HG02870 (cell line): Measurements from ENCODE around the gene FOXS1.

Experiments used
- ATAC-seq: cut with Tn5 transposase; IDR thresholded peaks from one replicate; pipeline ENCODE4 v1.9.1; 2021; ENCODE audit warnings: mild to moderate bottlenecking, moderate library complexity; ENCODE audit not compliant: unreplicated experiment

FOXS1 gene

GRCh38 chr20:31845300-31845863 is at the start of gene FOXS1:
Gene FOXS1 (minus strand): TSS chr20:31845604. CDS start chr20:31845542, 62 bp downstream.
- ATAC-seq: no peak

DNA sequence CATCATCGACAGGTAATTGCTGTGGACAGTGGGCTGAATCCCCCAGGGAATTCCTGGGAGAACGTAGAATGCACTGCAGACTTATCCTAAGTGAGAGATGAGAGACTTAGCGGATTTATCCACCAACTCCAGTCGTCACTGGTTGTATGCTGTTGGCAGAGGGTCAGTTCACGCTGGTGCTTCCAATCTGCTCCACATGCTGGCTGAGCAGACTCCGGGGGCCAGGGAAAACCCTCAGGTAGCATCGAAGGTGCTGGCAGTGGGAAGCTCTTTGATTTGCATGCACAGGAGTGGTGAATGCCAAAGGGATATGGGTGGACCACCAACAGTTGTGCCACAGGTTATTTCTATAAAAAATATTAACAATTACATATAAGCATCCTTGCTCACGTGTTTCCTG is 45.2 kb upstream of the FOXS1 start:
- ATAC-seq: no peak

DNA sequence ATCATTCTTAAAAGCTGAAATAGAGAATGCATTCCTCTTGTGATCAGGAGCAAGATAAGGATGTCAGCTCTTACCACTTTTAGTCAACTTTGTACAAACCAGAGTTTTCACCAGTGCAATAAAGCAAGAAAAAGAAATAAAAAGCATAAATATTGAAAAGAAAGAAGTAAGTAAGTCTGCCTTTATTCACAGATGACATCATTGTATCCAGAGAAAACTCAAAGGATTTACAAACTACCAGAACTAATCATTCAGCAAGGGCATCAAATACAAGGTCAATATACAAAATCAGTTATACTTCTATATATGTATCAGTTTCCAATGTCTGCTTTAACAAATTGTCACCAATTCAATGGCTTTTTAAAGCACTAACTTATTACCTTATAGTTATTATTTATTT is 38.4 kb upstream of the FOXS1 start:
- ATAC-seq: no peak

DNA sequence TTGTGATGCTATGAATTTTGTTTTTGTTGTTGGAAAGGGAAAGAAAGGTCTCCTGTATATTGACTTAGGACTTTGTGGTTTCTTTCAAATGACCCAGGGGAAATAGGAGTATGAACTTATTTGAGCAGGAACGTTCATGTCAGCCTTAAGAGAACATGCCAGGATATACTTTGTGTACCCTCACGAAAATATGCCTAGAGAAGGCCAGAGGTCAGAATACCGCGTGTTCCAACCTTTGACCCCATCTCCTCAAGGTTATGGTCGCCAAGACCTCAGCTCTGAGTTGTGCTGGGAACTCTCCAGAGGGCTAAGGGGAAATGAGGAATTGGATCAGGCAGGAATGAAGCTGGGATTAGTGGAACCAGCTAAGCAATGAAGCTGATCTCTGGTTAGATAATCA is 36.5 kb upstream of the FOXS1 start:
- no peak for ATAC-seq

GRCh38 chr20:31879143-31879987 is 34.0 kb upstream of the FOXS1 start:
- ATAC-seq: peak; percentile 92

DNA sequence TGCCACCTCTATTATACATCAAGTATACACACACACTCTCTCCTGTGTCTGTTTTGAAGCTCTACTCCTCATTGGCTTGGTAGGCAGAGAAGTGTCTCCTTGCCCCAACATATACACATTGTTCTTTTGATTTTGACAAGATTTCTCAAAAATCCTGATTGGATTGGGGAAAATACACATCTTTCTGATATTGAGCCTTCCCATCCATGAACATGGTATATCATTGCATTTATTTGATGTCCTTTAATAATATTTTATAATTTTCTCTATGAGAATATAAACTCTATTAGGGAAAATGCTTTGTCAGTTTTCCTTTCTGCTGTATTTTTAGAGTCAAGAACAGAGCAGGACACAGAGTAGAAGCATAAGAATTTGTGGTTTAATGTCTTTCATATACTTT is 32.3 kb upstream of the FOXS1 start:
- ATAC-seq: no peak

DNA sequence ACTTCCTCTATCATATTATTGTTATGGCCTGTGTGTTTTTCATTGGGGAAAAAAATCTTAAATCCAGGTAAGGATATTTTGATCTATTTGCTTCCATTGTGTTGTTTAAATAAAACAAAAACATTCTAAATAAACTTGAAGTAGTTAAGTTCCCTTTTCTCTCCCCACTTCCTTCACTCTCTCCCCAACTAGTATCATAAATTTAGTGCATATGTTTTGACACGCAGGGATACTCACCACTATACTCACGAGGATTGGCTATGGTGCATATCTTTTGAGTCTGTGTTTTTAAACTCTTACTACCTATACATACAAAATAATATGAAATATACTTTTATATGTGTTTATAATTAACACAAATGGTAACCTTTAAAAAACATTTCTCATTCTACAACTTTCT is 30.3 kb upstream of the FOXS1 start:
- no peak for ATAC-seq

DNA sequence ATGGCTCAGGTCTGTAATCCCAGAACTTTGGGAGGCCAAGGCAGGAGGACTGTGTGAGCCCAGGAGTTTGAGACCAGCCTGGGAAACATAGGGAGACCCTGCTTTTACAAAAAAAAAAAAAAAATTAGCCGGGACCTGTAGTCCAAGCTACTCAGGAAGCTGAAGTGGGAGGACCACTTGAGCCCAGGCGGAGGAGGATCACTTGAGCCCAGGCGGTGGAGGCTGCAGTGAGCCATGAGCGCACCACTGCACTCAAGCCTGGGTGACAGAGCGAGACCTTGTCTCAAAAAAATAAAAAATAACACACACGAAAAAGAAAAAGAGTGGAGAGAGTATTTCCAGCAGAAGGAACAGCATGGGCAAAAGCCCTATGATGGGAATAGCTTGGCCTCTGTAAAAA is 27.0 kb upstream of the FOXS1 start:
- no peak for ATAC-seq

DNA sequence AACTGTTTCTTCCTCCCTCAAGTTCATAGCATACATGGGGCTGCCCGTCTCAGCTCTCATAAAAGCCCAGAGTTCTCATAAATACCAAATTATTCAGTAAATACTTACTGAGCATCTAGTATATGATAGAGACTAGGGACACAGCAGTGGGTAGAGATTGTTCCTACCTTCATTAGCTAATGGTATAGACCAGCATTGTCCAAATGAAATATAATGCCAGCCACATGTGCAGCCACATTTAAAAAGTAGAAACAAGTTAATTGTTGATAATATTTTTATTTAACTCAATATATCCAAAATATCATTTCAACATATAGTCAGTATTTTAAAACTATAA is 26.2 kb upstream of the FOXS1 start:
- no peak for ATAC-seq

DNA sequence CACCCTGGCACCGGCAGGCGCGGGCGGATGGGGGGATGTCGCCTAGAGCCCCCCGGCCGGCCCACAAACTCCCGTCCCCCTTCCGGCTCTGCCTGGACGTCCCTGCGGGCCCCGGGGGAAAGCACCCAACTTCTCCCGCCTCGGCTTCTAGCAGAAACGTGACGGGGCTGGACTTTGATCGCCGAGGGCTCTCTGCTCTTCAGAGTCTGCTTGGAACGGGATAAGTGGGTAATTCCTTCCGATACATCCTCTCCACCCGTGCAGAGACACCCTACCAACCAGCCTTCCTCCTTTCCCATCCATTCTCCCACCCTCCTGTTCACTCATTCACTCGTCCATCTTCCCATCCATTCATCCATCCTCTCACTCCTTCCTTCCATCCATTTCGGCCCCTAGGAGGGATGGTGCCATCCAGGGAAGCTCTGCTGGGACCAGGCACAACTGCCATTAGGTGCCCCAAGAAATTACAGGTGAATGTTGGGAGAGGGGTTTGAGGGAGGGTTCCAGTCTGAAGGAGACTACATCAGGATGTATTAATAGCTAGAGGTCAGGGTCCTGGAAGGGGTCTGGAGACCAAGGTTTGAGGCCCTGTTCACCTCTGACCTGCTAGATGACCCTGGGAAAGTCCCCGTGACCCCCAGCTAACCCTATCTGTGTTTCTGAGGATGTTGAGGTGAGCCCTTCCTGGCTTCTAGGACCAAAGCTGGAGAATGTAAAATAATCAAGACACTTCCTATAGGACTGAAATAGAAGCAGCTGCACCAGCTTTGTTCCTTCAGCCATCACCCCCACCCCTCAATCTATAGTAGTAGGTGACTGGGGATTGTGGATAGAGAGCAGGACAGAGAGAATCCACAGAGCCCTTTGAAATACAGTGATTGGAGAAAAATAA is 25.6 kb upstream of the FOXS1 start:
- no peak for ATAC-seq

DNA sequence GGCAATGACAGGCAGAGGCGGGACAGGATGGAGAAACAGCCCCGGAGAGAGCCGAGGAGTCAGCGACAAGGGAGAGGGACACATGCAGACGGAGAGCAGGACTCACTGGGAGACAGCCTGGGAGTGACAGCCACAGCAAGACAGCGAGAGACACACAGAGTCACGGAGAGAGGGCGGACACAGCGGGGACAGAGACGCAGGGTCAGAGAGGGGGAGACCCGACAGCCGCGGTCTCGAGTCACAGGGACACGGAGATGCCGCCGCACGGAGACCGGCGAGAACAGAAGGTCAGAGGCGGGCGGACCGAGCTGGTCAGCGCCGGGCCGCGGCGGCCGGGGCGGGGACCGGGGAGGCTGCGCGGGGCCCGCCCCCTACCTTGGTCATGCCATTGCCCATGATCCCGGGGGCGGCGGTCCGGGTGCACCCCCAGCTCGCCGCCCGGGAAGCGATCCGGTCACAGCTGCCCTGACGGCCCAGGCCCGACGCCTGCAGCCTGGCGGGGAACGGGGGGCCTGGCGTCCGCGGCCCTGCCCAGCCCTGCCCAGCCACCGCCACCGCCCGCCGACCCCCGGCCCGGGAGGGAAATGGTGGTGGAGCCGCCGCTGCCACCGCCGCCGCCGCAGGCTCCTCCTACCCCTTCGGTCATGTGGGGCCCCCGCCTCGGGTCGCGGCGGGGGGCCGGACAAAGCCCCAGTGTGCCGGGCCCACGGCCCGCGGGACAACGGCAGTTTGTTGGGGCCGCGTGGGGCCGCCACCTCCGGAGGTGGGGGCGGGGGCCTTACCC is 24.7 kb upstream of the FOXS1 start, which contains the start of the genes DUSP15 and TTLL9:
DUSP15 (minus strand) TSS at position 586 of the 784 bp plus-strand sequence; CDS start at position 396, 190 bp downstream.
TTLL9 (plus strand) TSS at position 693 of the 784 bp plus-strand sequence. CDS start 493 bp downstream, outside the sequence.
- no peak for ATAC-seq

- ATAC-seq: no peak
These were observed 24.2 kb upstream of the FOXS1 start for GRCh38 chr20:31869673-31869941.

DNA sequence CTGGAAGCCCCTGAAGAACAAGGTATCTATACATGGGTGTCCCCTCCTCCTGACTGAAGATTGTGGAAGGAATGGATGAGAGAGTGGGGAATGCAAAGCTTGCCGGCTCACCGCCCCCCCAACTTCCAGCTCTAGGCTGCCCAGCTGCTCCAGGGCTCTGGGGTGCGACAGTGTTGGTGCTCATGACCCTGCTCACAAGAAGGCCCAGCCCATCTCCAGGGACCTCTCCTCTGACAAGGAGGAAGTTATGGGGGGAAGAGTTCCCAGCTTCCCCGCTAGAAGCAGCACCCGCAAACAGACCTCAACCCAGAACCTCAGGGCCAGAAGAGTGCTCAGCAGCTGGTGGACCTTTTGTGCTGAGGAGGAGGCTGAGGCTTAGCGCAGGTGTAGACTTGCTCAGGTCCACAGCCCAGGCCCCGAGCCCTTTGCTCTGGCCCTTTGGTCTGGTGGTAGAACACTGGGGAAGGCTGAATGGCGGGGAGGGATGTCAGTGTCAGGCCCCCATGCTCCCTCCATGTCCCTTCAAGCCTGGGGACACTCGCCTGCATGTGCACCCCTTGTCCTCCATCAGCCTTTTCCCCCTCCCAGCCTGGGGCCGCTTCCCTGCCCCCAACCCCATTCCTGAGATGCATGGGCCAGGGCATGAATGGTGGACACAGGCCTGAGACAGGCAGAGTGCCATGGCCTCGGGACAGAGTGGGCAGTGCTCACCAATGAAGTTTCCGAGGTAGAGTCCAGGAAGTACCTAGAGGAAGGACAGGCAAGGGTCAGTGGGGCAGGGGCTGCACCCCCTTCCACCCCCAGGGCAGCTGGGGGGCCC is 23.7 kb upstream of the FOXS1 start:
- no peak for ATAC-seq

- no peak for ATAC-seq
These were observed 20.8 kb upstream of the FOXS1 start for GRCh38 chr20:31866221-31866620.

GRCh38 chr20:31864521-31865400 is 19.4 kb upstream of the FOXS1 start:
- no peak for ATAC-seq

GRCh38 chr20:31863296-31864085 is 18.1 kb upstream of the FOXS1 start:
- ATAC-seq: no peak

GRCh38 chr20:31862506-31862905 is 17.1 kb upstream of the FOXS1 start:
- no peak for ATAC-seq

DNA sequence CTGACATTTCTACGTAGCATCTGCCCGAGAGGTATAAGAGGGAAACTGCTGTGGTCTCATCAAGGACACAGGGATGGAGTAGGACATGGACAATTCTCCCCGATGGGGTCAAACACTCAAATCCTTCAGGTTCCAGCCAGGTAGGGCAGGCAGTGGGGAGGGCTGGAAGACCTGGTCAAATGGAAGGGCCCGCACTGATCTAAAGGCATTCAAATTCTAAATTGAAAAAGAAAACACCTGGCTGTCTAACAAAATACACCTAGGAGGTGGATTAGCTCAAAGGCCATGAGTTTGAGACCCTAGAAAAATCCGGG is 16.7 kb upstream of the FOXS1 start:
- ATAC-seq: no peak
